Heart right ventricle (tissue), 16 donors: ENCODE data around the gene ETNPPL. TPM values are rescaled to one million over a fixed set of nuclear protein-coding genes. Genes with fewer than 3 reads are reported as not detected.

Experiments
- ATAC-seq, 8 donors: fragments of 200-7000 bp; cut with Tn5 transposase; one replicate each; pipeline ENCODE4 v1.9.1; 2020; ENCODE audit warnings: mild to moderate bottlenecking in 8 of 8, moderate library complexity in 8 of 8, moderate number of reproducible peaks in 1 of 8
- DNase-seq, 2 donors: peaks; one replicate each; pipeline ENCODE4 v3.0.0-alpha.2; 2020
- H3K27ac ChIP-seq, 10 donors: fragments of 200-600 bp; sonication (generic) in 2 of 10; one replicate each; pipeline versions ENCODE4 v1.5.0 to v1.8.0; 2020 to 2022; ENCODE audit warnings: mild to moderate bottlenecking in 3 of 10
- H3K27me3 ChIP-seq, 7 donors: fragments of 200-600 bp; one replicate each; pipeline ENCODE4 v1.8.0; 2021 to 2022; ENCODE audit warnings: mild to moderate bottlenecking in 2 of 7
- H3K36me3 ChIP-seq, 9 donors: fragments of 200-600 bp; sonication (generic) in 1 of 9; one replicate each; pipeline versions ENCODE4 v1.5.0 to v1.8.0; 2020 to 2022; ENCODE audit warnings: mild to moderate bottlenecking in 2 of 9
- H3K4me1 ChIP-seq, 9 donors: fragments of 200-600 bp; sonication (generic) in 1 of 9; one replicate each; pipeline versions ENCODE4 v1.5.0 to v1.8.0; 2020 to 2022; ENCODE audit warnings: mild to moderate bottlenecking in 4 of 9
- H3K4me3 ChIP-seq, 10 donors: fragments of 200-600 bp; sonication (generic) in 2 of 10; one replicate each; pipeline versions ENCODE4 v1.5.0 to v1.8.0; 2020 to 2022; ENCODE audit warnings: mild to moderate bottlenecking in 7 of 10, moderate library complexity in 2 of 10
- H3K9me3 ChIP-seq, 11 donors: fragments of 200-600 bp in 10 of 11; sonication (generic) in 2 of 11; one replicate each; pipeline versions ENCODE4 v1.5.0 to v1.8.0; 2013 to 2022; ENCODE audit warnings: mild to moderate bottlenecking in 2 of 11, control low read depth in 1 of 11, moderate library complexity in 1 of 11
- CTCF ChIP-seq, 9 donors: fragments of 200-600 bp; sonication (generic) in 2 of 9; IDR thresholded peaks; one replicate each; pipeline versions ENCODE4 v1.5.0 to v1.8.0; 2021 to 2022; ENCODE audit warnings: antibody characterized with exemption in 9 of 9, mild to moderate bottlenecking in 5 of 9, moderate library complexity in 1 of 9
- WGBS, 2 donors: extraction: QIAGEN DNeasy Blood & Tissue Kit; methylation state at CpG; one replicate each; pipeline ENCODE4 v1.1.7; 2013; ENCODE audit warnings: inconsistent platforms in 1 of 2; 5-methylcytosine and 5-hydroxymethylcytosine counted together
- intact Hi-C, 10 donors: fragments of 100-400 bp; cut with DNase I; formaldehyde crosslinking; loops; one replicate each; pipeline versions ENCODE4 v1.11.1 to v1.14.2; 2022
- long read RNA-seq, 3 donors: library from polyadenylated mRNA; unstranded; transcript quantifications; one replicate each; pipeline ENCODE4 v2.0.0, GENCODE V29; 2020 to 2021
- polyA plus RNA-seq, 2 donors: library from polyadenylated mRNA; stranded (reverse); fragments of 200-250 nt; gene quantifications; one replicate each; pipeline ENCODE4 v1.2.3, GENCODE V29; 2013
- total RNA-seq, 10 donors: library from RNA; stranded (reverse); fragmentation: NEBNext Ultra II Directional in 3 of 10; extraction: Animal tissue kit (Norgen Biotek cat#: 25700) in 3 of 10; gene quantifications; one replicate each; pipeline versions ENCODE4 v1.2.1 to v1.2.4, GENCODE V29; 2021 to 2023
- donor health status: Arrhythmogenic right ventricular cardiomyopathy.
- donor health status: ischemic (EF 13 %, LVEDD 7.1; RV severe dilation, severe dysfunction).
- donor health status: healthy with polysubstance abuse.
- donor health status: DM: no; HTN: yes; CAD: no.
- donor health status: DM: no; HTN: no; CAD: no.
- donor health status: ischemic (EF 25% LVEDD 6.9; RV normal size, moderate dysfunction).
- donor health status: ischemic (EF 25% LVEDD 5.7; RV mildly dilated, moderate dysfunction).
- donor health status: healthy.
- donor health status: DM: yes; HTN: yes; CAD: no.
- donor health status: Ischemic cardiomyopathy.
- donor health status: ischemic (EF 35%, LVEDD 5.7; RV mildly dilated, moderate dysfunction).
- donor health status: nonischemic (EF 11% LVEDD 7.7; RV severe dilation, severe dysfunction).
- donor health status: DM: yes; HTN: yes; CAD: no.
- donor health status: PGD.
- donor health status: ischemic (EF 29% LVEDD 5.4; RV normal size, mild dysfunction).
- donor health status: nonischemic (EF 23%, LVEDD 6.1; RV moderate dilation, normal function).

ETNPPL gene
- total RNA-seq (10 to 100 TPM in 4 of 10 donors, 1 to 10 TPM in 6; 1.9 to 45.8 (median 7.9) TPM), polyA plus RNA-seq (1 to 10 TPM; 3.0 to 4.9 TPM)
- long read RNA-seq, donor 1, transcript ETNPPL-201 (13 exons, 2,099 nt), result major isoform, 29 of 38 reads
- long read RNA-seq, donor 1, partial matches to known transcripts, result 0 of 38 reads
- long read RNA-seq, donor 1, other reads (novel, unspliced or antisense), result 8 of 38 reads
- long read RNA-seq, donor 2, transcript ETNPPL-201 (13 exons, 2,099 nt), result major isoform, 13 of 16 reads
- long read RNA-seq, donor 2, partial matches to known transcripts, result 0 of 16 reads
- long read RNA-seq, donor 2, other reads (novel, unspliced or antisense), result 2 of 16 reads
- long read RNA-seq, donor 3, transcript ETNPPL-201 (13 exons, 2,099 nt), result major isoform, 148 of 214 reads
- long read RNA-seq, donor 3, transcript ETNPPL-206 (13 exons, 1,692 nt), result minor isoform, 9 of 214 reads
- long read RNA-seq, donor 3, partial matches to known transcripts, result 8 of 214 reads
- long read RNA-seq, donor 3, other reads (novel, unspliced or antisense), result 49 of 214 reads

- Histone ChIP-seq H3K27ac (peak within 1 kb of the TSS in 4 of 10 donors; percentile 17 to 65 (median 25)), H3K27me3 (peaks cover 0 to 56% (median 13%) of the 10 kb centered on the region in 7 donors), H3K9me3 (peaks cover 0 to 9% (median 0%) of the 10 kb centered on the region in 11 donors), H3K36me3 (no peaks in the 10 kb centered on the region), H3K4me3 (peak within 1 kb of the TSS; percentile 39 to 65 (median 60)), H3K4me1 (peaks cover 0 to 18% (median 11%) of the 10 kb centered on the region in 9 donors)
- peak; percentile 67 to 94 (median 82) for ATAC-seq
- intact Hi-C loops, result no loop called here
- 0 to 1% methylated on average over 61 of the region's 61 CpGs for WGBS, 2 donors
- DNase-seq, result peak; percentile 7 to 47
- TF ChIP-seq CTCF (IDR thresholded peaks at IDR 0.05), result peak in 2 of 9 donors; percentile 22 to 25
Measured at GRCh38 chr4:108762559-108763225, at the start of gene ETNPPL. Gene ETNPPL, minus strand, starts transcription at chr4:108763053. Its CDS starts 155 bp downstream, at chr4:108762898.

GRCh38 chr4:108811486-108811885, 48.6 kb upstream of the ETNPPL start:
- WGBS, 2 donors, result 90 to 95% methylated on average over 1 of the region's 1 CpG
- DNase-seq (no peak), ATAC-seq (no peak)
- Histone ChIP-seq H3K4me1 (no peaks in the 10 kb centered on the region), H3K36me3 (no peaks in the 10 kb centered on the region), H3K27me3 (no peaks in the 10 kb centered on the region), H3K27ac (no peak overlapping the region), H3K4me3 (no peak overlapping the region), H3K9me3 (no peaks in the 10 kb centered on the region)
- TF ChIP-seq CTCF (IDR thresholded peaks at IDR 0.05), result no peak
- intact Hi-C loops, result no loop called here

- no peak for TF ChIP-seq CTCF (IDR thresholded peaks at IDR 0.05)
- Histone ChIP-seq H3K9me3 (no peaks in the 10 kb centered on the region), H3K4me1 (no peaks in the 10 kb centered on the region), H3K27ac (no peak overlapping the region), H3K36me3 (no peaks in the 10 kb centered on the region), H3K27me3 (no peaks in the 10 kb centered on the region), H3K4me3 (no peak overlapping the region)
- ATAC-seq (no peak), DNase-seq (no peak)
- WGBS, 2 donors, result 90 to 92% methylated on average over 1 of the region's 1 CpG
- intact Hi-C loops, result no loop called here
Measured at GRCh38 chr4:108810087-108810486, 47.2 kb upstream of the ETNPPL start.

GRCh38 chr4:108804648-108805273, 41.9 kb upstream of the ETNPPL start:
- intact Hi-C loops, result no loop called here
- WGBS, 2 donors, result 87 to 89% methylated on average over 5 of the region's 5 CpGs
- no peaks in the 10 kb centered on the region for H3K27me3 ChIP-seq
- ATAC-seq (no peak), DNase-seq (no peak)
- no peaks in the 10 kb centered on the region for H3K4me1 ChIP-seq
- no peaks in the 10 kb centered on the region for H3K36me3 ChIP-seq
- H3K27ac ChIP-seq, result no peak overlapping the region
- H3K4me3 ChIP-seq, result no peak overlapping the region
- H3K9me3 ChIP-seq, result no peaks in the 10 kb centered on the region
- no peak for TF ChIP-seq CTCF (IDR thresholded peaks at IDR 0.05)
